Measurements from ENCODE around the gene NUB1. TPM values are rescaled to one million over a fixed set of nuclear protein-coding genes. Genes with fewer than 3 reads are reported as not detected.

The NUB1 gene
- polyA plus RNA-seq, 1 of the 3 experiments (the other 2 are of a cell fraction) = 54.0 TPM

DNA sequence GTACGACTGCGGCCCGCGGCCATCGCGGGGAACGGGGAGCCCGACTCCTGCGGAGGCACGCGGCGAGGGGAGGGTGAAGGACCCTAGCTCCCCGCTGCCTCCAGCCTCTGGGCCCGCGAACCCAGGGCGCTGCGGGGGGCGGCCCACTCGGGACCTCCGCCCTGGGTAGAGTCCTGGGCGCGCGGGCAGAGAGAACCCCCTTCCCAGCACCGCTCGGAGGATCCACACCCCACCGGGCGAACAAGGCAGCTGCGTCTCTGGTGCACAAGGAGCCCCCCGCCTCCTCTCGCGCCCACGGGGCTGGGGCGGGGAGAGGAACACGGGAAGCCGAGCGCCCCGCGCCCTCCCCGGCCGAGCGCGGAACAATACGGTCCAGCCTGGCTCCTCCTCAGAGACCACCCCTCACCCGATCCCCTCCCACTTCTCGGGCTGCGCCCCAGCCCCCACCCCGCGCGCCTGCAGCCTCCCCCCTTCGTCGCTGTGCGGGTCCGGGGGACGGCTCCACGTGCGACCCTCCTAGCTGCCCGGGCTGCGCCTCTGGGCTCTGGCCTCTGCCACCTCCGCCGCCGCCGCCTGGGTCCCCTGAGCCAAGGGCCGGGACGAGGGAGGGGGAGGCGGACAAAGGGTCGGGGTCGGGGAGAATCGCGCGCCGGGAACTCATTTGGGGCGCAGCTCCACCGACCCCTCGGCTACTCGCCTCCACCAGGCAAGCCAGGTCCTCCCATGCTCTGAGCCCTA is 68.2 kb downstream of the NUB1 start, which contains the start of gene WDR86:
Gene WDR86 (minus strand): TSS at position 372 of the 738 bp plus-strand sequence. CDS start 449 bp downstream, outside the sequence.
- Histone ChIP-seq H3K27me3 (ENCODE audit: insufficient read depth) (peaks cover 61% of the 10 kb centered on the region), H3K27ac (ENCODE audit: low read depth in 2 of 2, low read length in 1 of 2) (peak within 1 kb of the TSS in 1 of 2 experiments; percentile 85; a peak in 2 of 4 replicates), H3K4me2 (peak within 1 kb of the TSS; percentile 91), H3K4me3 (ENCODE audit: low read depth in 2 of 2, low read length in 1 of 2) (peak within 1 kb of the TSS; percentile 59 to 61), H3F3A (replicated peaks; ENCODE audit: insufficient read depth) (no peaks in the 10 kb centered on the region), H3K9me3 (no peaks in the 10 kb centered on the region), H3K9me2 (no peaks in the 10 kb centered on the region), H2AFZ (ENCODE audit: low read depth) (peak within 1 kb of the TSS; percentile 60; the same call in 1 of the 2 replicates), H3K4me1 (ENCODE audit: control insufficient read depth in 1 of 2, insufficient read depth in 2 of 2, low read depth in 1 of 2, low read length in 1 of 2) (peaks cover 0 to 19% of the 10 kb centered on the region in 2 experiments; a peak in 1 of 4 replicates), H3K36me3 (replicated peaks in 1 of 2; ENCODE audit: control insufficient read depth in 1 of 2, insufficient read depth in 2 of 2, low read length in 1 of 2) (no peaks in the 10 kb centered on the region), H3K9ac (peak within 1 kb of the TSS; percentile 8; the same call in 1 of the 2 replicates), H4K20me1 (ENCODE audit: insufficient read depth) (no peaks in the 10 kb centered on the region), H3K79me2 (ENCODE audit: insufficient read depth) (no peaks in the 10 kb centered on the region)
- WGBS (ENCODE audit: low lambda C conversion rate) = 9% methylated on average over 41 of the region's 75 CpGs
- POLR2A ChIA-PET = interaction anchor here (0.7 to 1.4 kb wide), 7 partner anchors 10 to 149 kb away, joined by 3 to 4 read pairs (median 3); partner anchors contain the start of genes NUB1 and RHEB
- CTCF ChIA-PET = interaction anchor here (0.5 to 4.1 kb wide), 18 partner anchors 10 to 590 kb away, joined by 3 to 28 read pairs (median 4); no protein-coding TSS in a partner anchor
- TF ChIP-seq YY1 (IDR thresholded peaks at IDR 0.05; ENCODE audit: low read depth) (no peak), MEF2A (IDR thresholded peaks at IDR 0.05; ENCODE audit: borderline replicate concordance, low read depth) (no peak), JUND (IDR thresholded peaks at IDR 0.05) (no peak), MXI1 (IDR thresholded peaks at IDR 0.05; ENCODE audit: low read depth, low read length) (peak; percentile 67; the same call in 1 of the 2 replicates), GABPA (IDR thresholded peaks at IDR 0.05; ENCODE audit: low read depth) (no peak), EZH2phosphoT487 (IDR thresholded peaks at IDR 0.05; ENCODE audit: borderline replicate concordance, low read depth) (peak; percentile 78; the same call in 1 of the 2 replicates), FOXM1 (IDR thresholded peaks at IDR 0.05; ENCODE audit: low read depth) (no peak), CHD2 (IDR thresholded peaks at IDR 0.05; ENCODE audit: low read length, partially characterized antibody) (peak; percentile 32), RXRA (IDR thresholded peaks at IDR 0.05; ENCODE audit: borderline replicate concordance, low read depth) (no peak), FOXJ3 (CRISPR knock-in tag; IDR thresholded peaks at IDR 0.05) (peak; percentile 50; the same call in 1 of the 2 replicates), RCOR1 (IDR thresholded peaks at IDR 0.05; ENCODE audit: low read length) (no peak), SIN3A (IDR thresholded peaks at IDR 0.05; ENCODE audit: borderline replicate concordance, low read depth, low read length) (no peak), EP300 (IDR thresholded peaks at IDR 0.05; ENCODE audit: borderline replicate concordance in 1 of 2, low read depth in 1 of 2, low read length in 1 of 2) (no peak), TAF1 (IDR thresholded peaks at IDR 0.05; ENCODE audit: borderline replicate concordance, low read depth, low read length) (no peak), RAD21 (IDR thresholded peaks at IDR 0.05; ENCODE audit: low read length) (peak; percentile 7; the same call in 1 of the 2 replicates)
- TF ChIP-seq, protein P1, sequence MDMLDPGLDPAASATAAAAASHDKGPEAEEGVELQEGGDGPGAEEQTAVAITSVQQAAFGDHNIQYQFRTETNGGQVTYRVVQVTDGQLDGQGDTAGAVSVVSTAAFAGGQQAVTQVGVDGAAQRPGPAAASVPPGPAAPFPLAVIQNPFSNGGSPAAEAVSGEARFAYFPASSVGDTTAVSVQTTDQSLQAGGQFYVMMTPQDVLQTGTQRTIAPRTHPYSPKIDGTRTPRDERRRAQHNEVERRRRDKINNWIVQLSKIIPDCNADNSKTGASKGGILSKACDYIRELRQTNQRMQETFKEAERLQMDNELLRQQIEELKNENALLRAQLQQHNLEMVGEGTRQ (IDR thresholded peaks at IDR 0.05; ENCODE audit: borderline replicate concordance, low read depth, low read length) = no peak
- TF ChIP-seq, protein P2, sequence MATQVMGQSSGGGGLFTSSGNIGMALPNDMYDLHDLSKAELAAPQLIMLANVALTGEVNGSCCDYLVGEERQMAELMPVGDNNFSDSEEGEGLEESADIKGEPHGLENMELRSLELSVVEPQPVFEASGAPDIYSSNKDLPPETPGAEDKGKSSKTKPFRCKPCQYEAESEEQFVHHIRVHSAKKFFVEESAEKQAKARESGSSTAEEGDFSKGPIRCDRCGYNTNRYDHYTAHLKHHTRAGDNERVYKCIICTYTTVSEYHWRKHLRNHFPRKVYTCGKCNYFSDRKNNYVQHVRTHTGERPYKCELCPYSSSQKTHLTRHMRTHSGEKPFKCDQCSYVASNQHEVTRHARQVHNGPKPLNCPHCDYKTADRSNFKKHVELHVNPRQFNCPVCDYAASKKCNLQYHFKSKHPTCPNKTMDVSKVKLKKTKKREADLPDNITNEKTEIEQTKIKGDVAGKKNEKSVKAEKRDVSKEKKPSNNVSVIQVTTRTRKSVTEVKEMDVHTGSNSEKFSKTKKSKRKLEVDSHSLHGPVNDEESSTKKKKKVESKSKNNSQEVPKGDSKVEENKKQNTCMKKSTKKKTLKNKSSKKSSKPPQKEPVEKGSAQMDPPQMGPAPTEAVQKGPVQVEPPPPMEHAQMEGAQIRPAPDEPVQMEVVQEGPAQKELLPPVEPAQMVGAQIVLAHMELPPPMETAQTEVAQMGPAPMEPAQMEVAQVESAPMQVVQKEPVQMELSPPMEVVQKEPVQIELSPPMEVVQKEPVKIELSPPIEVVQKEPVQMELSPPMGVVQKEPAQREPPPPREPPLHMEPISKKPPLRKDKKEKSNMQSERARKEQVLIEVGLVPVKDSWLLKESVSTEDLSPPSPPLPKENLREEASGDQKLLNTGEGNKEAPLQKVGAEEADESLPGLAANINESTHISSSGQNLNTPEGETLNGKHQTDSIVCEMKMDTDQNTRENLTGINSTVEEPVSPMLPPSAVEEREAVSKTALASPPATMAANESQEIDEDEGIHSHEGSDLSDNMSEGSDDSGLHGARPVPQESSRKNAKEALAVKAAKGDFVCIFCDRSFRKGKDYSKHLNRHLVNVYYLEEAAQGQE (IDR thresholded peaks at IDR 0.05; ENCODE audit: low read depth, low read length) = no peak
- TF ChIP-seq, protein P3, sequence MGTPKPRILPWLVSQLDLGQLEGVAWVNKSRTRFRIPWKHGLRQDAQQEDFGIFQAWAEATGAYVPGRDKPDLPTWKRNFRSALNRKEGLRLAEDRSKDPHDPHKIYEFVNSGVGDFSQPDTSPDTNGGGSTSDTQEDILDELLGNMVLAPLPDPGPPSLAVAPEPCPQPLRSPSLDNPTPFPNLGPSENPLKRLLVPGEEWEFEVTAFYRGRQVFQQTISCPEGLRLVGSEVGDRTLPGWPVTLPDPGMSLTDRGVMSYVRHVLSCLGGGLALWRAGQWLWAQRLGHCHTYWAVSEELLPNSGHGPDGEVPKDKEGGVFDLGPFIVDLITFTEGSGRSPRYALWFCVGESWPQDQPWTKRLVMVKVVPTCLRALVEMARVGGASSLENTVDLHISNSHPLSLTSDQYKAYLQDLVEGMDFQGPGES (IDR thresholded peaks at IDR 0.05; ENCODE audit: low read depth, low read length) = no peak
- TF ChIP-seq, protein P4, sequence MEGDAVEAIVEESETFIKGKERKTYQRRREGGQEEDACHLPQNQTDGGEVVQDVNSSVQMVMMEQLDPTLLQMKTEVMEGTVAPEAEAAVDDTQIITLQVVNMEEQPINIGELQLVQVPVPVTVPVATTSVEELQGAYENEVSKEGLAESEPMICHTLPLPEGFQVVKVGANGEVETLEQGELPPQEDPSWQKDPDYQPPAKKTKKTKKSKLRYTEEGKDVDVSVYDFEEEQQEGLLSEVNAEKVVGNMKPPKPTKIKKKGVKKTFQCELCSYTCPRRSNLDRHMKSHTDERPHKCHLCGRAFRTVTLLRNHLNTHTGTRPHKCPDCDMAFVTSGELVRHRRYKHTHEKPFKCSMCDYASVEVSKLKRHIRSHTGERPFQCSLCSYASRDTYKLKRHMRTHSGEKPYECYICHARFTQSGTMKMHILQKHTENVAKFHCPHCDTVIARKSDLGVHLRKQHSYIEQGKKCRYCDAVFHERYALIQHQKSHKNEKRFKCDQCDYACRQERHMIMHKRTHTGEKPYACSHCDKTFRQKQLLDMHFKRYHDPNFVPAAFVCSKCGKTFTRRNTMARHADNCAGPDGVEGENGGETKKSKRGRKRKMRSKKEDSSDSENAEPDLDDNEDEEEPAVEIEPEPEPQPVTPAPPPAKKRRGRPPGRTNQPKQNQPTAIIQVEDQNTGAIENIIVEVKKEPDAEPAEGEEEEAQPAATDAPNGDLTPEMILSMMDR (IDR thresholded peaks at IDR 0.05) = no peak
- peak; percentile 98 for DNase-seq

Data from SK-N-SH (cell line).